TTC549 (cell line): ENCODE measurements around the gene LRRK1.

ENCODE experiments used
- FAIRE-seq: peaks from 2 replicates; lab custom pipeline; 2012; peaks lifted over from hg19 to GRCh38; lab: Jason Lieb, UNC

The LRRK1 gene

GRCh38 chr15:101043911-101044624, 124.9 kb downstream of the LRRK1 start:
- no peak for FAIRE-seq

DNA sequence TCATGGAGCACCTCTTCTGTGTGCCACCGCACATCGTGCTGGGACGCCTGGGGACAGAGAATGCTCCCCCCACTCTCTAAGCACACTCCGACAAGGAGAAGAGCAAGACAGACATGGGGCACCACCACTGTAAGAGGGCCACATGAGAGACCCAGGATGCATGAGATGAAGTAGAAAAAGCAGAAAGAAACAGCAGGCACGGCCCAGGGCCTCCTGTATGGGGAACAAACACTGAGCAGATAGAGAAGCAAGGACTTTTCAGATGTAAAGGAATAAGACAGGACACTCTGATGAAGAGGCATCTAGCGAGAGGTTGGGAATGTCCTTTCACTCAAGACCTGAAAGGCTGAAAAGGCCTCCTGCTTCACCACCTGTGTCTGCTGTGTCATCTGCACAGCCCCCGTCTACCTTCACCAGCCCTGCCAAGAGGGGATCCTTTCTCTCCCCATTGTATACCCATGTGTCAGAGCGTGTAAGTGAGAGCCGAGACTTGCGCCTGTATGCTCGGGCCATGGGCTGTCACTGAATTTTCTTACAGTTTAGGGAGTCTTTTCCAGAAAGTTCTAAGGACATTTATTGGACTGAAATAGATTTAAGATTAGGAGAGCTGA, 125.6 kb downstream of the LRRK1 start:
- FAIRE-seq = no peak

DNA sequence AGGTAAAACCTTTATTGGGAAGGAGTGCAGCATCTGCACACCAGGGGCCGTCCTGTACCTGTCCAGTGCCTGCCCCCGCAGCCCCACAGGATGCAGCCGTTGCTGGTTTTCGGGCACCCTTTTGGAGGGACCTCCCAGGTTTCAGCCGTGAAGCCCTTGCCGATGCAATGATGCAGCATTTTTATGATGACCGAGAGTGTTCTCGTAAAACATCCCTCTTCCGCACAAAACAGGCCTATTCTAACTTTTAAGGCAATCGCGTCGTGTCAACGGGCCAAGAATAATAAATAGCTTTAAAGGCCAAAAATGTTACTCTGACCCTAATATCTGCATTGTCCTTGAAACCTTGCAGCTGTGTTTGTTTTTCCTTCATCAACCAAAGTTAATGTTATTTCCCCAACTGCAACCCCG, 126.1 kb downstream of the LRRK1 start:
- no peak for FAIRE-seq

DNA sequence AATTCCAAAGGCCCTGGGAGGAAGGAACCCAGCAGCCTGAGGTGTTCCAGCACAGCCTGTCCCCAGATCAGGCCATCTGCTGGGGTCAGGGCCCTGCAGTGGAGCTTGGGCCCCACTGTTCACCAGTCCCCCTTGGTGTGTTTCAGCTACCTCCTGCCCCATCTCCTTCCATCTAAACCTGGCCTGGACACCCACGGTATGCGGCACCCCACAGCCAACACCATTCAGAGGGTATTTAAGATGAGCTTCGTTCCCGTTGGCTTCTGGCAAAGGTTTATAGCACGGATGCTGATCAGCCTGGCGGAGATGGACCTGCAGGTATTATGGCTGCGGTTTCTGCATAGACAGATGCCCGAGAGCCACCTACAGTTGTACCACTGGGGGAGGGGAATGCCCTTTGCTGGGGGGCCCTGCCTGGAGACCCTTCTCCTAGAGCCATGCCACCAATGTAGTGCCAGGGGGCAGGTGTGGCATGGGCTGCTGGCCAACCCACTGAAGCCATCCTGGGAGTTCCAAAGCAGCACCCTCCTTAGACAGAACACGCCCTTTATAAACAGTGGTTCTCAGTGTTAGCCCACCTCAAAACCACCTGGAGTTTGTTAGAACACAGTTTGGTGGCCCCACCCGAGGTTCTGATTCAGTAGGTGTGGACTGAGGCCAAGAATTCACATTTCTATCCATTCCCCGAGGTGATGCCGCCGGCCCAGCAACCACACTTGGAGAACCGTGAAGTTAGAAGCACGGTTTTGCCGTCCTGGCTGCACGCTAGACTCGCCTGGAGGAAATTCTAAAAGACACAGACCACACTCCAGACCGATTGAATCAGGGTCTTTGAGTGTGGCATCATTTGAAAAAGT, 126.9 kb downstream of the LRRK1 start:
- FAIRE-seq = no peak

DNA sequence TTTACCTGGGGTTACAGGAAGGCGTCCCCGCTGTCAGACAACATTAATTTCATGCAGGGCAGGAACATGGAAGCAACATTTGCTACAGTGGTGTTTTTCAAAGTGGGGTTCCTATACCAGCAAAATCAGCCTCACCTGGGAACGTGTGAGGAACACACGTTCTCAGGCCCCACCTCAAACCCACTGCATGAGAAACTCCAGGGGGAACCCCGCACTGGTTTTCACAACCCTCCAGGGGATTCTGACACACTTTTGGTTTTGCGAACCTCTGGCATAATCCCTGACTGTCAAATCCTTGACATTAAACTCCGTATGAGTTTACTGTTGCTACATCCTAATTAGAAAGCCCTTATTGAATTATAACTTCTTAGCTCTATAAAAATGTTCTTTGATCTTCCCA, 127.7 kb downstream of the LRRK1 start:
- no peak for FAIRE-seq

DNA sequence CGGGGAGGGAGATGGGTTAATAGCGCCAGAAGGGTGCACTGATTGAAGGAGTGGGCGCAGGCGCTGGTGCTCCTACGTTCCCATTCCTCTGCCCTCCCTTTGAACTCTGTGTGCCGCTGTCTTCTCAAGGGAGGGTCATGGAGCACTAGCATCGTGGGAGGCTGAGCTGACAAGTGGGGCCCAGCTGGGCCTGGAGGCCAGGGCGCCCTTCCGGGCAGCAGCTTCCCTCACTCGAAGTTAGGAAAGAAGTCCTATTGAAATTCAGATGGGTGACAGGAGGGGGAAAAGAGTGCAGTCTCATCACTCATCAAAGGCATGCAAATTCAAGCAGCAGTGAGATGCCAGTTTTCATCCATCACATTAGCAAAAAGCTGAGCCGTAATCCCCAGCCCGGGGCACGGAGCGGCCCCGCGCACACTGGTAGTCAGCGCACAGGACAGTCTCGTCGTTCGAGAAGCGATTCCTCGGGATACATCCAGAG, 128.2 kb downstream of the LRRK1 start:
- FAIRE-seq = no peak

- FAIRE-seq = no peak
Measured at GRCh38 chr15:101048176-101048575, 129.0 kb downstream of the LRRK1 start.

DNA sequence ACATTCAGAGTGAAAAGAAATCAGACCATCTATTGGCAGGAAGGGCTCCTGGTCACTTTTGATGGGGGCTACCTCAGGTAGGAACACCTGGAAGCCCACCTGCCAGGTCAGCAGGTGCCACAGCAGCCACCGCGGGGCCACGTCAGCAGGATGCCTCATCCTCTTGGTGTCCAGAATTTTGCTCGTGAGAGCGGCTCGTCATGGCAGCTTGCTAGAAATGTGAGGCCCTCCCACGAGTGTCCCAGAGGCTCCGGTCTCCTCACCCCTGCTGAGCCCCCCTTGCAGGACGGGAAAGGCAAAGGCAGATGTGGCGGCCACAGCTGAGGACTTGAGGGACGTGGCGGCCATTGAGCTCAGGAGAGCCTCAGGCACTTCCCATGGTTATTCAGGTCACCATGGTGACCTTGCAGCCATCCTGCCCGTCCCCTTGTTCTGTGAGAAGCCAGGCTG, 129.4 kb downstream of the LRRK1 start:
- no peak for FAIRE-seq

DNA sequence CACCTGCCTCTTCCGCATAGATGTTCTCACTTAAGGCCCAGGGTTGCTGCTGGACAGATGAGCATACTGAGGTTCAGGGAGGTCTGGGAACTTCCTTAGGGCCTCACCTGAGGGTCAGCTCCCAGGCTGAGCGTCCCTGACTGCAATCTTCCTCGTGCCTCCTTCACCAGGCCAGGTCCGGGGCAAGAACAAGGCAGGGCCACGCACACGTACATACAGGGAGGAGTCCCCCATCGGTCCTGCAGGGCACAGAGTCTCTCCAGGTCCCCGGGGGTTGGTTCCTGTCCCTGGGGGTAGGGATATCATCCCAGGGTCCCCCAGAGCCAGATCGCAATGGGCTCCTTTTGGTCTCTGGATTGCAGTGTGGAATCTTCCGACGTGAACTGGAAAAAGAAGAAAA, 130.1 kb downstream of the LRRK1 start:
- no peak for FAIRE-seq

- no peak for FAIRE-seq
Measured at GRCh38 chr15:101049856-101050622, 130.9 kb downstream of the LRRK1 start.

GRCh38 chr15:101050623-101051290, 131.6 kb downstream of the LRRK1 start:
- FAIRE-seq = no peak

DNA sequence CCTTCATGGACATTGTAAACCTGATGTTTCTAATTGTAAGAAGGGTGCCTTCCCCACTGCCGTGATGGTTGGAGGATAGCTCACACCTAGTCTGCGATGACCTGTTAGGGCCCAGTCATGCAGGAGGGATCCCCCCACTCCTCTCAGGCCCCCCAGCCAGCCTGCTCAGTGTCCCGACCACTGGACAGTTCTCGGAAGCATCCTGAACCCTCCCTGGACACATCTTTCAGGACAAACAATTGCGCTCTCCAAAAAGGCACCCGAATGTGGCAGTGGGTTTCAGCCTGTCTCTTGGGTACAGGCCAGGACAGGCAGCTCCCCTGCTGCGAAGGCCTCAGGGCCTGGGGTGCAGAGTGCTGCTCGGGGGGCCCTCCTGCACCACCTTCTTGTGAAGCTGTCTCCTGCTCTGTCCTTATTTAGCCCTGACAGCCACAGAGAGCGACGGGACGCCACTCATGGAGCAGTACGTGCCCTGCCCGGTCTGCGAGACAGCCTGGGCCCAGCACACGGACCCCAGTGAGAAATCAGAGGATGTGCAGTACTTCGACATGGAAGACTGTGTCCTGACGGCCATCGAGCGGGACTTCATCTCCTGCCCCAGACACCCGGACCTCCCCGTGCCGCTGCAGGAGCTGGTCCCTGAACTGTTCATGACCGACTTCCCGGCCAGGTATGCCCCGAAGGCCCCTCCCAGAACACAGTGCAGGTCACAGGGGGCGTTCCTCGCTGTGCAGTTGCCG, 132.3 kb downstream of the LRRK1 start:
- FAIRE-seq = no peak

DNA sequence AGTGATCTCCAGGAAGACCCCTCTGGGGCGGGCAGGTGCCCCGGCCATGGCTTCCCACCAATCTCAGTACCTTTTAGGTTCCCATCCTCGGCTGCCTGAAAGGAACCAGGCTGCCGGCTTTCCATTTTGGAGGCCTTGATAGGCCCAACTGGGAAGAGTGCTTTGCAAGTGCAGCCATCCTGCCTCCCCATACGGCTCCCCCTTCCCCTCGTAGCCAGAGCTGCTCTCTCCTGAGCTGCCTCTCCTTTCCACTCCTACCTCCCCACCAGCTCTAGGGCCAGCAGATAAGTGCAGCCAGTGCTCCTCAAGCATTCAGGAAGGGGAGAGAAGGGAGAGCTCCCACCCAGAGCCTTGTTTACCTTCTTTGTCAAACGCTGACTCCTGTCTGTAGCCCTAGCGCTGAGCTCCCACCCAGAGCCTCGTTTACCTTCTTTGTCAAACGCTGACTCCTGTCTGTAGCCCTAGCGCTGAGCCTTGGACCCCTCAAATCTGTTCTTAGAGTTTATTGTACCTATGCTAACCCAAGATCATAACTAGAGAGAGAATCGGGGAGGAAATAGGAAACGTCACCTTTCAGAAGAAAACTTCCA, 133.0 kb downstream of the LRRK1 start:
- no peak for FAIRE-seq

DNA sequence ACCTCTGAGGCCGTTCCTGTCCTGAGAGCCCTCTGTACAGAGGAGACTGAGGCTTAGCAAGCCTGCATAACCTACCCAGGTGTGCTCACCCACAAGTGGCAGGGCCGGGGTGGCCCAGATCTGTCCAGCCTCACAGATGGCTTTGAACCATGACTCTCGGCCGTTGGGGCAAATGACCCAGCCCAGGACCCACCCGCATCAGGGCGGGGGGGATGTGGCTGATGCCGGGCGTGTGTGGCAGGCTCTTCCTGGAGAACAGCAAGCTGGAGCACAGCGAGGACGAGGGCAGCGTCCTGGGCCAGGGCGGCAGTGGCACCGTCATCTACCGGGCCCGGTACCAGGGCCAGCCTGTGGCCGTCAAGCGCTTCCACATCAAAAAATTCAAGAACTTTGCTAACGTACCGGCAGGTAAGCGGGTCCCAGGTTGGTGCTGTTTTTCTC, 133.5 kb downstream of the LRRK1 start:
- FAIRE-seq = no peak

- FAIRE-seq = no peak
Measured at GRCh38 chr15:101053261-101053660, 134.1 kb downstream of the LRRK1 start.

GRCh38 chr15:101054116-101054515, 135.0 kb downstream of the LRRK1 start:
- FAIRE-seq = no peak

- no peak for FAIRE-seq
Measured at GRCh38 chr15:101054991-101055390, 135.8 kb downstream of the LRRK1 start.

- FAIRE-seq = no peak
Measured at GRCh38 chr15:101055411-101055810, 136.3 kb downstream of the LRRK1 start.

GRCh38 chr15:101056366-101057334, 137.5 kb downstream of the LRRK1 start:
- FAIRE-seq = no peak
